AG04450 (cell line): Measurements from ENCODE around the gene HIVEP2. TPM values are rescaled to one million over a fixed set of nuclear protein-coding genes. Genes with fewer than 3 reads are reported as not detected.

Experiments
- CTCF ChIA-PET: fragments of 300-600, 350-600 bp; formaldehyde crosslinking; extraction: SDS; loops from one replicate; lab custom pipeline; 2022; ENCODE audit warnings: antibody characterized with exemption, inconsistent platforms; lab: Charles Lee
- POLR2A ChIA-PET: fragments of 350-600 bp; formaldehyde crosslinking; extraction: SDS; loops from one replicate; lab custom pipeline; 2021; ENCODE audit warnings: antibody characterized with exemption, inconsistent platforms; lab: Yijun Ruan, JAX
- DNase-seq: peaks from one replicate; pipeline ENCODE4 v3.0.0-alpha.2; 2011; ENCODE audit warnings: low read depth, low spot score
- H3K27ac ChIP-seq: one replicate; pipeline ENCODE4 v1.5.1; 2012; ENCODE audit warnings: low read depth, low read length, control low read depth
- H3K27me3 ChIP-seq: one replicate; pipeline ENCODE4 v1.6.0; 2012; ENCODE audit warnings: low read length; ENCODE audit not compliant: control insufficient read depth, insufficient read depth
- H3K4me3 ChIP-seq: 2 replicates; pipeline ENCODE4 v1.5.1; 2011; ENCODE audit warnings: mild to moderate bottlenecking, low read depth, low read length, control low read depth
- H3K9me3 ChIP-seq: 2 replicates; pipeline ENCODE4 v1.5.1; 2012; ENCODE audit warnings: low read length; ENCODE audit not compliant: control insufficient read depth, insufficient read depth
- CTCF ChIP-seq: IDR thresholded peaks from 2 replicates; pipeline ENCODE4 v1.5.1; 2011; ENCODE audit warnings: low read depth, low read length, control low read depth, inconsistent platforms
- polyA plus RNA-seq: library from polyadenylated mRNA; depleted of rRNA; stranded (reverse); fragments of >200 nt; gene quantifications from 2 replicates; pipeline ENCODE4 v1.2.3, GENCODE V29; 2011

HIVEP2 gene
- polyA plus RNA-seq, 1 experiment, result 4.9 TPM

GRCh38 chr6:142903812-142904211 lies 41.2 kb downstream of the HIVEP2 start:
- H3K27me3 ChIP-seq, result no peaks in the 10 kb centered on the region
- no peak for TF ChIP-seq CTCF
- H3K27ac ChIP-seq, result no peak overlapping the region
- H3K4me3 ChIP-seq, result no peak overlapping the region
- H3K9me3 ChIP-seq, result no peaks in the 10 kb centered on the region
- CTCF ChIA-PET, result interaction anchor here (1.0 kb wide), 1 partner anchor 40 kb away, joined by 4 read pairs; no protein-coding TSS in a partner anchor
- DNase-seq, result no peak
- POLR2A ChIA-PET, result interaction anchor here (0.8 kb wide), 1 partner anchor 37 kb away, joined by 5 read pairs; no protein-coding TSS in a partner anchor

GRCh38 chr6:142902636-142903053 lies 42.3 kb downstream of the HIVEP2 start:
- no peak for TF ChIP-seq CTCF
- H3K27me3 ChIP-seq, result no peaks in the 10 kb centered on the region
- no peaks in the 10 kb centered on the region for H3K9me3 ChIP-seq
- ChIA-PET CTCF (interaction anchor here (1.4 kb wide), 1 partner anchor 525 kb away, joined by 6 read pairs; no protein-coding TSS in a partner anchor), POLR2A (no interaction called here)
- peak; percentile 96 for DNase-seq
- no peak overlapping the region for H3K27ac ChIP-seq
- H3K4me3 ChIP-seq, result peak overlapping the region; percentile 11; the same call in 1 of the 2 replicates

- no peaks in the 10 kb centered on the region for H3K27me3 ChIP-seq
- H3K4me3 ChIP-seq, result no peak overlapping the region
- CTCF ChIA-PET, result interaction anchor here (1.4 to 2.0 kb wide), 2 partner anchors 427 to 526 kb away, joined by 6 to 7 read pairs; no protein-coding TSS in a partner anchor
- H3K9me3 ChIP-seq, result no peaks in the 10 kb centered on the region
- DNase-seq, result no peak
- TF ChIP-seq CTCF, result no peak
- no peak overlapping the region for H3K27ac ChIP-seq
- POLR2A ChIA-PET, result no interaction called here
Observed at GRCh38 chr6:142901611-142902010, 43.4 kb downstream of the HIVEP2 start.

- no peaks in the 10 kb centered on the region for H3K27me3 ChIP-seq
- no peak for DNase-seq
- H3K4me3 ChIP-seq, result no peak overlapping the region
- no peak overlapping the region for H3K27ac ChIP-seq
- no peak for TF ChIP-seq CTCF
- CTCF ChIA-PET, result interaction anchor here (2.0 kb wide), 1 partner anchor 426 kb away, joined by 7 read pairs; no protein-coding TSS in a partner anchor
- POLR2A ChIA-PET, result no interaction called here
- H3K9me3 ChIP-seq, result no peaks in the 10 kb centered on the region
Observed at GRCh38 chr6:142900227-142900971, 44.6 kb downstream of the HIVEP2 start.
